Bronchial epithelial cell (primary cell): ENCODE measurements around the gene DOK3. TPM values are rescaled to one million over a fixed set of nuclear protein-coding genes. Genes with fewer than 3 reads are reported as not detected.

Experiments used
- DNase-seq: peaks from one replicate; pipeline ENCODE4 v3.0.0-alpha.2; 2010; ENCODE audit warnings: low read depth
- FAIRE-seq: peaks from 2 replicates; lab custom pipeline; 2011; peaks lifted over from hg19 to GRCh38; lab: Jason Lieb, UNC
- H3K27me3 ChIP-seq: 2 replicates; pipeline ENCODE4 v1.5.1; 2011; ENCODE audit warnings: low read length; ENCODE audit not compliant: control insufficient read depth, insufficient read depth
- H3K36me3 ChIP-seq: 2 replicates; pipeline ENCODE4 v1.5.1; 2011; ENCODE audit warnings: low read length; ENCODE audit not compliant: control insufficient read depth, insufficient read depth
- H3K4me3 ChIP-seq: 2 replicates; pipeline ENCODE4 v1.5.1; 2011; ENCODE audit warnings: mild to moderate bottlenecking, low read depth, low read length, control low read depth
- total RNA-seq: library from RNA; depleted of rRNA; stranded (reverse); fragments of >200 nt; gene quantifications from 2 replicates; pipeline ENCODE4 v1.2.1, GENCODE V29; 2014
- TF ChIP-seq, protein P1 (sequence below): IDR thresholded peaks from 2 replicates; pipeline ENCODE4 v1.5.1; 2011; ENCODE audit warnings: mild to moderate bottlenecking, moderate library complexity, low read length, control low read depth, inconsistent platforms; ENCODE audit not compliant: insufficient read depth, severe bottlenecking

Gene DOK3
- total RNA-seq, 1 donor from 2014 or later, result 0.53 TPM

DNA sequence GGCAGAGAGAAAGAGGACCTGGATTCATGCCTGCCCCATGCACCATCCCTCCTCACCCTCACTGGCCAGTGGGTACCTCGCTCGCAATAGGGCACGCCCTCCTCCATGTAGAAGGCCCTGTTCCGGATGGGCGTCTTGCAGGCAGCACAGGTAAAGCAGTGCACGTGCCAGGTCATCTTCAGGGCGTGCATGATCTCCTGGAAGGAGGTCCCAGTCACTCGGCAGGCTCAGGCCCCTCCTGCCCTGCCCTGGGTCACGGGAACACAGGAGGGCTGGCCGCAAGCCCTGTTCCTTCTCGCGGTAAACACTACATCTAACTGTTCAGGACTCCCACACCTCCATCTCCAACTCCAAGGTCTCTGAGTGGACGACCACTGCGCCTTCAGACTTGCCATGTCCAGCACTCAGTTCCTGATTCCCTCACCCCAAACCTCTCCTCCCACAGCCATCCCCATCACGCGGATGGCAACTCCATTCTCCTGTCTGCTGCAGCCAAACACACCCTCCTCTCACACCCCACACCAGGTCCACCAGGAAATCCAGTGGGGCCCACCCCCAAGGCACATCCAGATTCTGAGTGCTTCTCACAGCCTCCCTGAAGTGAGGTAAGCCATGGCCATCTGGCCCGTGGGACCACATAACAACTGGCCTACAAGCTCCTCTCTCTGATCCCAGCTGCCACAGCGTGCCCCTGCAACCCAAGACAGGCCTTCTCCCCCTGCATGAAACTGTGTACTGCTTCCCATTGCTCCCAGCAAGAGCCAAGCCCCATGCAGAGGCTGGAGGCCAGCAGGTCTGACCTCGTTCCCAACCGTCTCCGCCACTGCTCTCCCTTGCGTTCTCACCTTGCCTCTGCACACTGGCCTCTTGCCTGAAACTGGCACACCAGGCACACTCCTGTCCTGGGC, 25.4 kb downstream of the DOK3 start:
- FAIRE-seq (peak; percentile 91), DNase-seq (no peak)
- TF ChIP-seq, protein P1, sequence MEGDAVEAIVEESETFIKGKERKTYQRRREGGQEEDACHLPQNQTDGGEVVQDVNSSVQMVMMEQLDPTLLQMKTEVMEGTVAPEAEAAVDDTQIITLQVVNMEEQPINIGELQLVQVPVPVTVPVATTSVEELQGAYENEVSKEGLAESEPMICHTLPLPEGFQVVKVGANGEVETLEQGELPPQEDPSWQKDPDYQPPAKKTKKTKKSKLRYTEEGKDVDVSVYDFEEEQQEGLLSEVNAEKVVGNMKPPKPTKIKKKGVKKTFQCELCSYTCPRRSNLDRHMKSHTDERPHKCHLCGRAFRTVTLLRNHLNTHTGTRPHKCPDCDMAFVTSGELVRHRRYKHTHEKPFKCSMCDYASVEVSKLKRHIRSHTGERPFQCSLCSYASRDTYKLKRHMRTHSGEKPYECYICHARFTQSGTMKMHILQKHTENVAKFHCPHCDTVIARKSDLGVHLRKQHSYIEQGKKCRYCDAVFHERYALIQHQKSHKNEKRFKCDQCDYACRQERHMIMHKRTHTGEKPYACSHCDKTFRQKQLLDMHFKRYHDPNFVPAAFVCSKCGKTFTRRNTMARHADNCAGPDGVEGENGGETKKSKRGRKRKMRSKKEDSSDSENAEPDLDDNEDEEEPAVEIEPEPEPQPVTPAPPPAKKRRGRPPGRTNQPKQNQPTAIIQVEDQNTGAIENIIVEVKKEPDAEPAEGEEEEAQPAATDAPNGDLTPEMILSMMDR, result no peak
- Histone ChIP-seq H3K27me3 (no peaks in the 10 kb centered on the region), H3K36me3 (peaks cover 45% of the 10 kb centered on the region), H3K4me3 (no peak overlapping the region)

DNA sequence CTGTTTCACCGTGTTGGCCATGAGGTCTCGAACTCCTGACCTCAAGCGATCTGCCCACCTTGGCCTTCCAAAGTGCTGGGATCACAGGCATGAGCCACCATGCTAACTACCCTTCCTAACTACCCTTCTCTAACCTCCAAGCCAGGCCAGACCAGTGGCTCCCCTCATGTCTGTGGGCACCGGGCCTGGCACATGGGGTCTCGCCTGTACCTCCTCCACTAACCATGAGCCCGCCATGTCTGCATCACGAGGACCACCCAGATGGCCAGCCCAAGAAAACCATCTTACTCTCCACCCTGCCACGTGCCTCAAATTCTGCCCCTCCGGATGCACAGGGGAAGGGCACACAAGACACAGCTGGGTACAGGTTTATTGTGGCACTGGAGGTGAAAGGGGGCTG, 26.6 kb downstream of the DOK3 start:
- FAIRE-seq (no peak), DNase-seq (no peak)
- TF ChIP-seq, protein P1, result no peak
- Histone ChIP-seq H3K4me3 (no peak overlapping the region), H3K36me3 (peaks cover 38% of the 10 kb centered on the region), H3K27me3 (no peaks in the 10 kb centered on the region)

DNA sequence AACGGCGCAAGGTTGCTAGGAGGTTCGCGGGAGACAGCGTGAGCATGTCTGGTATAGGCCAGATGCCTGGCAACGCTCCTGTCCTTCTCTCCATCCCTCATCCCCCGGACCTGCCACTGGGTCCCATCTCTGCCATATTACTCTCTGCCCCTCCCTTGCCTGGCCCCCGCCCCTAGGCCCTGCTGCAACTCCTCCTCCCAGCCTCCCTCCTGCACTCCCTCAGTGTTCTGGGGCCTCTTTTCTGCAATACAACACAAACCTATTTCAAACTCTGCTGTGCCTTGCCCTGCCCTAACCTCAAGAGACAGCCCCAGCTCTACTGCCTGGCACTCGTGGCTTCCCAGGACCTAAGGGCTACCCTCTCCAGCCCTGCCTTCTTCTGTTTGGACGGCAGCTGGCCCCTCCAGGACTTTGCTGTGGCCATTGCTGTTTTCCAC, 27.2 kb downstream of the DOK3 start:
- Histone ChIP-seq H3K27me3 (no peaks in the 10 kb centered on the region), H3K4me3 (no peak overlapping the region), H3K36me3 (peaks cover 31% of the 10 kb centered on the region)
- FAIRE-seq (no peak), DNase-seq (no peak)
- TF ChIP-seq, protein P1, result no peak

DNA sequence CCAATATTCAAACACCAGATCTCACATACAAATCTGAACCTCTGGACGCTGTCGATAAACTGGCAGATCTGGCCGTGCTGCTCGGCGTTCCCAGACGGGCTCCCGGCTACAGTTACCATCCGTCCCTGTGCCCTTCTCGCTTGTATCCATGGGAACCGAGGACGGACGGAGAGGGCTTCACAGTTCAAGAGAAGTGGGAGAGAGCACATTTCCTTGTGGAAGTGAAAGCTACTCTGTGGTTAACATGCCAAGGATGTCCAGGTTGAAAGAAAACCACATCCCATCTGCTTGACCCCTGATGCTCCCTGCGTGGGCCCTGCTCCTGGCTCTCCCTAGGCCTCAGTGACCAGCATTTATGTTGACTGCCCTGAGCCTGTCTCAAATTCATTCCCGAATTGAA, 29.9 kb downstream of the DOK3 start:
- DNase-seq (no peak), FAIRE-seq (no peak)
- no peaks in the 10 kb centered on the region for H3K27me3 ChIP-seq
- no peak overlapping the region for H3K4me3 ChIP-seq
- H3K36me3 ChIP-seq, result peaks cover 20% of the 10 kb centered on the region
- TF ChIP-seq, protein P1, result no peak

DNA sequence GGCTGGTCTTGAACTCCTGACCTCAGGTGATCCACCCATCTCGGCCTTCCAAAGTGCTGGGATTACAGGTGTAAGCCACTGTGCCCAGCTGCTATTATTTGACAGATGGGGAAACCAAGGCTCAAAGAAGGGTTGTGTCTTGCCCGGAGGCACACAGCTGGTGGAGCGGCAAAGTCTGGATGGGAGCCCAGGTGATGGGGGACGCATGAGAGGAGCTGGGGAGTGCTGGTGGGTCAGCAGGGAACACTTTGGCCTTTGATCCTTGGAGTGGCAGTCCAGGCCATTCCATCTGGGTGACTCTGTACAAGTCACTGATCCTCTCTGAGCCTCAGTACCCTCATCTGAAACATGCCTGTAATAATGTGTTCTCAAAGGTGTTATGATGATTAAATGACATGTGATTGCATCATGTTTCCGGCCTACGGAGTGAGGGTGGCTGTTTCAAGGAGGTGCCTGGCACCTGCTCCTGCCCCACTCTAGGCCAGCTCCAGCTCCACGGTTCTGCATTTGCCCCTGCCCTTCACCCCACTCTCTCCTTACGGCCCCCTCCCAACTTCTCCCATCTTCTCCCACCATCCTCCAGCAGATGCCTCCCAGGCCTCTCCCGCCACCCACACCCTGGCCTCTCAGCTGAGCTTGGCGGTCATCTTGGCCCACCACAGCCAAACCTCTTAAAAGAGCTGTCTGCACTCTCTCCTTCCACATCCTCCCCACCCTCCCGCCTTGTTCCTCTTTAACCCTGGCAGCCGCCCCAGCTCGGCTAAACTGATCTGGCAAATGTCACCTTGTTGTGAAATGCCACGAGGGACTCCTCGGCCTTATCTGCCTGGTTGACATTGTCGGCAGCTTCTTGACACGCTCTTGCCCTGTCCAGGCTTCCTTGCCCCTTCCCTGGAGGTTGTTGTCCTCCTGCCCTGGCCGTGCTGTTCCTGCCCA, 30.6 kb downstream of the DOK3 start:
- DNase-seq, result peak; percentile 69
- peaks cover 12% of the 10 kb centered on the region for H3K36me3 ChIP-seq
- TF ChIP-seq, protein P1, result no peak
- H3K27me3 ChIP-seq, result no peaks in the 10 kb centered on the region
- no peak overlapping the region for H3K4me3 ChIP-seq
- FAIRE-seq, result no peak
